Activated CD4-positive, alpha-beta T cell treated with anti-CD3 and anti-CD28 coated beads, Interleukin-2, amount 50 U/mL, for 1 hour (primary cell): ENCODE measurements around the gene FIGNL2.
"Not testable (repeated sequence)": the region's sequence is repeated elsewhere in the genome, so short reads cannot be mapped to it uniquely, and the experiment has no call there.

Experiments used
- DNase-seq: peaks from one replicate; pipeline ENCODE4 v3.0.0-alpha.2; 2020

The FIGNL2 gene

DNA sequence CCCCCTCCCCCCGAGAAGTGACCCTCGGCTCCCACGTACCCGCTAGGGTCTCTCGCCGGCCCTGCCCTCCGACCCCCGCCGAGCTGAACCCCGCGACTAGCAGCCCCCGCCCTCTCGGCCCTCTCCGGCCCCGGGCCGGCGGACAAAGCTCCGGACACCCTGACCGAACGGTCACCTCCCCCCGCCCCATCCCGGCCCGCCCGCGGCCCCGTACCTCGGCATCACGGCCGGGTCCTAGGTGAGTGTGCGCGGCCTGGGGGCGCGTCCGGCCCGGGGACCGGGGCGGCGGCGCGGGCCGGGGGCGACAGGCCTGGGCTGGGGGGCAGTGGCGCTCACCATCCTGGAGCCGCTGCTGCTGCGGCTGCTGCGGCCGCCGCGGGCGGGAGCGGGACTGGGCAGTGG is at the start of gene FIGNL2:
TSS of gene FIGNL2 (minus strand) at position 393 of the 402 bp plus-strand sequence. CDS start 26,305 bp downstream, outside the sequence.
- no peak for DNase-seq

GRCh38 chr12:51897181-51897580 is 48.7 kb upstream of the FIGNL2 start:
- no peak for DNase-seq

GRCh38 chr12:51896236-51896635 is 47.7 kb upstream of the FIGNL2 start:
- no peak for DNase-seq

DNA sequence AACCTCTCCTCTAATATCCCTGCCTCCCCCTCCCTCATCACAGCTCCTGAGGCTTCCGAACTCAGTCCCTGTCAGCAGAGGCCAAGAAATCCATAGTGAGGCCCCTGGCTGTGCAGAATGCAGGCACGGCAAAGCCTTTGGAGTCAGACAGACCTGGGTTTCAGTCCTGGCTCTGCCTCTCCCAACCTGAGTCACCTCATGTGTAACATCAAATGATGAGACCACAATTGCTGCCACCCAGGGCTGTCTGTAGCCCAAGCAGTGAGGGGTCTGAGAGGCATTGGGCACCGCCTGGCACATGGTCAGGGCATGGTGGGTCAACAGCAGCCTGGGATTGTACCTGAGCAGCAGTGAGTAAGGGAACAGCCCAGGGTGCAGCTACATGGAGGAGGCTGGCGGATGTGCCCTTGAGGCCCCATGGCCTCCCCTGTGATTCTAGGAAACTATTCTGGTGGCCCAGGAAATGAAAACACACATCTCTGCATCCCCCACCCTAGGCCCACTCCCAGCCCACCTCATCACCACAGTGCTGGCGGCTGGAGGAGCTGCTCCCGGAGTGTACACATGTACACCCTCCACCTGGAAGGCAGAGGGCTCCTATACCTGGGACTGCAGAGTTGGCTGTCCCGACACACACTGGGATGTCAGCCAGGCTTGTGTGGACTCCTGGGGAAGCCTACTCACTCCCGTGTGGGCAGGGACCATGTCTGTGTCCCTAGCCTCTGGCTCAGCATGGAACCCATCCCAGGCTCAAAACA is 47.0 kb upstream of the FIGNL2 start:
- DNase-seq, result no peak

DNA sequence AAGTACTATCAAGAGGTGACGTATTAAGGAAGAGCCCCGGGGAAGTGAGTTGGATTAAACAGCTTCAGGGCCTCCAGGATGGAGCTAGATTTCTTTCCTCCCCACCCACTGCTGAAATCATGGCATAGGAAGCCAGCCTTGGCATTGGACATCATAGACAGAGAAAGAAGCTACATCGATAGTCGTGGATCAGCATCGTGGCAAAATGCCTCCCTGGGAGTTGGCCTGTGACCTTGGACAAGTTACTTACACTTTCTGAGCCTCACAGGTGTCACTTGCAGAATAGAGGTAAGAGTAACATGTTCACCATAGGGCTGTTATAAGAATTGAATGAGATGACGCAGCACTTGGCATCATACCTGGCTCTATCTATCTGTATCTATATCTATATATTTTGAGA is 45.3 kb upstream of the FIGNL2 start:
- DNase-seq, result no peak

DNA sequence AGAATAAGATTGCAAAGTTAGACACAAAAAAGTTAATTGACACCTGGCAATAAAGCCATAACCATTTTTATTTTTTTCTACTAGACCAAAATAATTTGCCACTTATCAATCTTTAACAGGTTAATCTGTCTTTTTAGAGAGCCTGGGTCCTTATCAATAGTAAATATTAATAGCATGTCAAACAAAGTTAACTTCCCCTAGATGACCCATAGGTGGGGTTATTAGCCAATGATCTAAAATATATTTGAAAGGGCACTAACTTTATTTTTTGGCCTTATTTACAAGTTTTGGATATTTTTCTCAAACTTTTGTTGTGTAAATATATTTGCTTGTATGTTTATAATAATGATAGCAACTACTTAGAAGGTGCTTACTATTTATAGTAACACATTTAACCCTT is 43.3 kb upstream of the FIGNL2 start:
- no peak for DNase-seq

GRCh38 chr12:51890511-51891171 is 42.1 kb upstream of the FIGNL2 start:
- DNase-seq, result no peak

DNA sequence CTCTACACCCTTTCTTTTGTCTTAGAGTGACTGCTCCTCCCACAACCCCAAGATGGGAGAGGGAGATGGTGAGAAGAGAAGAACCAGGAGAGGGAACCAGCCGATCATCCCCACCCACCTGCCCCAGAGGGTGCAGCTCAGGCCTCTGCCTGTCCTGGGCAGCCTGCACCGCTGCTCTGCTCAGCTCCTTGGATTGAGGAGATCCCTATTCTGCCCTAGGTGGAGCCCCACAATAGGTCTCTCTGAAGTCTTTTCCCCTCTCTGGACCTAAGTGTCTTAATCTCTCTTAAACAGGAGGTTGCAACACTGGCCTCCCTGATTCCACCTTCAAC is 41.6 kb upstream of the FIGNL2 start:
- DNase-seq, result no peak

GRCh38 chr12:51889216-51890132 is 41.0 kb upstream of the FIGNL2 start:
- DNase-seq, result no peak

GRCh38 chr12:51888316-51889215 is 40.0 kb upstream of the FIGNL2 start:
- no peak for DNase-seq

- no peak for DNase-seq
Measured at GRCh38 chr12:51887476-51888315, 39.2 kb upstream of the FIGNL2 start, which contains the start of gene ANKRD33. ANKRD33 (plus strand) TSS chr12:51888103; CDS start chr12:51888187, 84 bp downstream.

GRCh38 chr12:51886021-51886710 is 37.6 kb upstream of the FIGNL2 start:
- DNase-seq, result peak; percentile 21

DNA sequence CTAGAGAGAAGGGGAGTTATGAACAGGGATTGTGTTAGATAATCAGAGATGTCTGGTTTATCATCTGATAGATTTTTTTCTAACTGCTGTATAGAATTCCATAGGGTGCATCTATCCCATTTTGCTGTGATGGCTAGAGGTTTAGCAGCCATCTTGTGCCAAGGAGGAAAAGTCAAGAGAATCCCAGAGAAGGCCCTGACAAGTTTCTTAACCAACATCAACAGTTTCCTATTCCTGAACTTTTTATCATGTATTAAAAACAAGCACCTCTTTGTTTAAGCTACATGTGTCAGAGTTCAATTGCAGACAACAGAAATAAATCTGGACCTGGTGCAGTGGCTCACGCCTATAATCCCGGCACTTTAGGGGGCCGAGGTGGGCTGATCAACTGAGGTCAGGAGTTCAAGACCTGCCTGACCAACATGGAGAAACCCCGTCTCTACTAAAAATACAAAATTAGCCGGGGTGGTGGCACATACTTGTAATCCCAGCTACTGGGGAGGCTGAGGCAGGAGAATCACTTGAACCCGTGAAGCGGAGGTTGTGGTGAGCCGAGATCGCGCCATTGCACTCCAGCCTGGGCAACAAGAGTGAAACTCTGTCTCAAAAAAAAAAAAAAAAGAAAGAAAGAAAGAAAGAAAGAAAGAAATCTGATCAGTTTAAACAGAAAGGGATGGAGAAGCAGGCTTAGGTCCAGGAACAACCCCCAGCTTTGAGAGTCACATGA is 36.9 kb upstream of the FIGNL2 start:
- not testable (repeated sequence) for DNase-seq

DNA sequence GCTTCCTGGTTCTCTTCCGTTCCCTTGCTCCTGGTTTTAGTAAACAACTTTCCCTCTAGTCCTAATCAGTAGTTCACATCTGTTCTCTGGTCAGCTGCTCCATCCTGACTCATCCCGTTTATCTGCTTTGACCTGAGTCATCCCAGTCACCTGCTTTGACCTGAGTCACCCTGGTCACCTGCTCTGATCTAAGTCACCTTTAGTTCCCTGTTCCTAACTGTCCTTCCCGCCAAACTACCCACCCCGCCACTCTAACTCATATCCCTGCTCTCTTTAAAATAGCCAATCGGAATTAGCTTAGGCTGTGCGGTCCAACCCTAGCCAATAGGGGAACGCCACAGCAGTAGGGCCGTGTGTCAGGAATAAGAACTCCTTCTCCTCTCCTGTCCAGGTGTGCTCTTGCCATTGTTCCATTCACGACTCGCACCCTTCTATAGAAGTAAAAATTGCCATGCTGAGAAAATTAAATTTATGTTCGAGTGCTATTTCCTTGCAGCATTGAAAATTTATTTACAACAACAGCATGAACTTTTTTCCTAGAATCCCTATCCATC is 36.2 kb upstream of the FIGNL2 start:
- DNase-seq, result no peak

DNA sequence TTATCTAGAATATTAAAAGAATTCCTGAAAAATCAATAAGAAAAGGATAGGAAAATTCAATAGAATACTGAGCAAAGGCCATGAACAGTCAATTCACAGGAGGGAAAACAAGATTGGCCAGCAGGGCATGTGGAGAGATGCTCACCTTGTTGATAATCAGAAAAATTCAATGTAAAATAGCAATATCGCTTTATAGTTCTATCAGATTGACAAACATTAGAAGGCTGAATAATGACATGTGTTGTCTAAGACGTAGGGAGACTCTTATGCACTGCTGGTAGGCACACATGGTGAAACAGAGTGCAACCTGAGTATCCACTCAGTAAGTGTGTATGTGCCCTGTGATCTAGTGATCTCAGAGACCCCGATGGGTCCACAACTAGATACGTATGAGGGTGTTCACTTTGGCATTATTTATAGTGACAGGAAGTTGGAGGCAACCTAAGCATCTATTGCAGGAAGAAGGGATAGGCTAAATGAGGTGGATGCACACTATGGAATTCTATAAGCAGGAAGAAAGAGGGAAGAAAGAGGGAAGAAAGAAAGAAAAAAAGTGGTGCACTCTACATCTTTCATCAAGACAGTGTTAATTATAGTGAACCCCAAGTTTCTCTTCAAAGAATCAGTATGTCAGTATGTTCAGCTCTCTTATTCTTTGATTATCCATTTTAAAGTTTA is 35.6 kb upstream of the FIGNL2 start:
- DNase-seq, result no peak

GRCh38 chr12:51883295-51883694 is 34.8 kb upstream of the FIGNL2 start:
- no peak for DNase-seq

GRCh38 chr12:51879102-51879501 is 30.6 kb upstream of the FIGNL2 start:
- no peak for DNase-seq

DNA sequence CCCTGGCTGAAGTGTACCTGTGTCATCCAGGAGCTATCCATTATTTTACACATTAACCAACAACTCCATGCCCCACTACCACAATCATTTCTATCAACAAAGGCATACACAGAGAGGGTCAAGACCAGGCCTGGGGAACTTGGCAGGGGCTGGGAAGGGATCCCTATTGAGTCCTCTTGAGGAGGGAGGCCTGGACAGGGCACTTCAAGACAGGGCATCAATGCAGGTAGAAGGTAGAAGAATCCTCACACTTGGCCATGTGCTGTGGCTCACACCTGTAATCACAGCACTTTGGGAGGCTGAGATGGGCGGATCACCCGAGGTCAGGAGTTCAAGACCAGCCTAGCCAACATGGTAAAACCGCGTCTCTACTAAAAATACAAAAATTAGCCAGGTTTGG is 26.0 kb upstream of the FIGNL2 start:
- no peak for DNase-seq

DNA sequence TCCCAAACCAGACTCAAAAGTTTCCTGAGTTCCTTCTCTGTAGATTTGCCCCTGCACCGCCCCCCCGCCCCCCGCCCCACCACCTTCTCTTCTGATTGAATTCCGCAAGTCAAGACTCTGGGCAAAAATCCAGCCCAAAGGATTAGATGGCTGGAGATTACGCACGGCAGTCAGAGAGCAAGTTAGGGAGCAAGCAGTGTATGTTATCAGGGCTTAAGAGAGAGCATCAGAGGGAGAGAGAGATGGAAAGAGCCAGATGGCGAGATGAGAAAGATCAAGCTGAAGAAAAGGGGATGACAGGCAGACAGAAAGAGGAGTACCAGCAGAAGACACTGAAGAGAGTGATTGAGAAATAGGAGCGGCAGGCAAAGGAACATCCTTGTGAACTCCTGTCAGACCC is 25.5 kb upstream of the FIGNL2 start:
- no peak for DNase-seq
